Right ventricle myocardium superior (tissue), 1 donor: ENCODE data around the gene EVC2. TPM values are rescaled to one million over a fixed set of nuclear protein-coding genes. Genes with fewer than 3 reads are reported as not detected.
A peak's percentile ranks its signal among the peaks of the same experiment; 100 is the strongest.

Experiments
- ATAC-seq: fragments of 200-7000 bp; cut with Tn5 transposase; one replicate; pipeline ENCODE4 v1.9.1; 2020; ENCODE audit warnings: mild to moderate bottlenecking; ENCODE audit not compliant: poor library complexity
- DNase-seq: peaks from one replicate; pipeline ENCODE4 v3.0.0-alpha.2; 2020
- intact Hi-C: fragments of 100-400 bp; cut with DNase I; formaldehyde crosslinking; loops from one replicate; pipeline ENCODE4 v1.11.2; 2022
- long read RNA-seq: library from polyadenylated mRNA; unstranded; transcript quantifications from one replicate; pipeline ENCODE4 v2.0.0, GENCODE V29; 2021
- total RNA-seq: library from RNA; stranded (reverse); fragmentation: NEBNext Ultra II Directional; extraction: Animal tissue kit (Norgen Biotek cat#: 25700); gene quantifications from one replicate; pipeline ENCODE4 v1.2.1, GENCODE V29; 2021
- donor health status: DM: no; HTN: yes; CAD: no; lungs with severe emphysema.

Gene EVC2
- 1.6 TPM for total RNA-seq
- long read RNA-seq, full-length matches to known transcripts, result 3 of 4 reads
- long read RNA-seq, partial matches to known transcripts, result 1 of 4 reads
- long read RNA-seq, other reads (novel, unspliced or antisense), result 0 of 4 reads

- peak; percentile 86 for DNase-seq
- intact Hi-C loops, result no loop called here
These were observed at the start of gene EVC2 for GRCh38 chr4:5708449-5709206. EVC2 (minus strand) TSS chr4:5708559; CDS start chr4:5708513, 46 bp downstream.

GRCh38 chr4:5757954-5758353 lies 49.6 kb upstream of the EVC2 start:
- ATAC-seq (no peak), DNase-seq (no peak)
- intact Hi-C loops, result no loop called here

More at GRCh38 chr4:5708449-5709206, at the start of gene EVC2:
- ATAC-seq, result peak; percentile 80

GRCh38 chr4:5757536-5757935 lies 49.2 kb upstream of the EVC2 start:
- ATAC-seq, result no peak
- intact Hi-C loops, result no loop called here

GRCh38 chr4:5757091-5757490 lies 48.7 kb upstream of the EVC2 start:
- DNase-seq (no peak), ATAC-seq (no peak)

More at GRCh38 chr4:5757536-5757935, 49.2 kb upstream of the EVC2 start:
- DNase-seq, result no peak

GRCh38 chr4:5756271-5756670 lies 47.9 kb upstream of the EVC2 start:
- ATAC-seq, result no peak
- DNase-seq, result no peak
- intact Hi-C loops, result no loop called here

More at GRCh38 chr4:5757091-5757490, 48.7 kb upstream of the EVC2 start:
- intact Hi-C loops, result no loop called here

- intact Hi-C loops, result no loop called here
- no peak for ATAC-seq
- no peak for DNase-seq
These were observed 47.3 kb upstream of the EVC2 start for GRCh38 chr4:5755679-5756078.

- intact Hi-C loops, result no loop called here
- DNase-seq, result no peak
- no peak for ATAC-seq
These were observed 46.8 kb upstream of the EVC2 start for GRCh38 chr4:5755161-5755560.

GRCh38 chr4:5754529-5754881 lies 46.1 kb upstream of the EVC2 start:
- DNase-seq (no peak), ATAC-seq (no peak)
- intact Hi-C loops, result no loop called here

GRCh38 chr4:5753766-5754528 lies 45.6 kb upstream of the EVC2 start:
- no peak for DNase-seq
- intact Hi-C loops, result no loop called here
- ATAC-seq, result no peak

- intact Hi-C loops, result no loop called here
- DNase-seq, result no peak
- ATAC-seq, result no peak
These were observed 45.0 kb upstream of the EVC2 start for GRCh38 chr4:5753366-5753765.

GRCh38 chr4:5752376-5753184 lies 44.2 kb upstream of the EVC2 start:
- ATAC-seq (no peak), DNase-seq (no peak)
- intact Hi-C loops, result no loop called here

- no peak for DNase-seq
- no peak for ATAC-seq
- intact Hi-C loops, result no loop called here
These were observed 43.5 kb upstream of the EVC2 start for GRCh38 chr4:5751666-5752375.

GRCh38 chr4:5750946-5751665 lies 42.7 kb upstream of the EVC2 start:
- no peak for DNase-seq
- ATAC-seq, result no peak
- intact Hi-C loops, result no loop called here

- intact Hi-C loops, result no loop called here
- DNase-seq (no peak), ATAC-seq (no peak)
These were observed 41.9 kb upstream of the EVC2 start for GRCh38 chr4:5750052-5750945.

GRCh38 chr4:5749568-5749967 lies 41.2 kb upstream of the EVC2 start:
- DNase-seq, result no peak
- no peak for ATAC-seq
- intact Hi-C loops, result no loop called here

- intact Hi-C loops, result no loop called here
- DNase-seq, result no peak
- ATAC-seq, result peak; percentile 70
These were observed 39.5 kb upstream of the EVC2 start for GRCh38 chr4:5747738-5748375.
